ENCODE data around the gene CNGB1. TPM values are rescaled to one million over a fixed set of nuclear protein-coding genes. Genes with fewer than 3 reads are reported as not detected.
"Not testable (repeated sequence)": the region's sequence is repeated elsewhere in the genome, so short reads cannot be mapped to it uniquely, and the experiment has no call there.

CNGB1 gene
- polyA plus RNA-seq, 1 of the 3 experiments (the other 2 are of a cell fraction) = 0.05 TPM

DNA sequence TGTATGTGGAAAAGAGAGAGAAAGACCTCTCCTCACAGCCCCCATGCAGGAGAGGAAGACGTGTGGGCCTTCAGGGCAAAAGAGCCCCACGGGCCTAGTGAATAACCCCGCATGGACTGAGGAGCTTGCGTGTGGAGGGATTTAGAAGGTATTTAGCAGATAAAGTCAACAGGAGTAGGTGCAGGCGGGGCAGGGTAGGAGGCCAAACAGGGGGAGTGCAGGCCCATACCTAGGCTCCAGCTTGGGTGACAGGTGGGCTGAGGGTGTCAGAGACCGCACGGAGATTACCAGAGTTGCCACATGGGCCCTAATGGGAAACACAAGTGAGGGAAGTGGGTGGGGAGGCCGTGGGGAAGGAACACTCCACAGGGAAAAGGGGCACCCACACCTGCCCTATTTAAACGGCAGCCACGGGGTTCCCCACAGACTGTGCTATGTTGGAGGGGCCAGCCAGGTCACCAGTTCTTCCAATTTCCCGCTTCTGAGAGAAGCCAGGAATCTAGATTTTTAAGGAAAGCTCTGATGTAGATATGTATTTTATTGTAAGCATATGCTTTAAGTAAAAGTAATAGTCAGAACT lies 8.2 kb upstream of the CNGB1 start:
- TF ChIP-seq POLR2AphosphoS5 (IDR thresholded peaks at IDR 0.05; ENCODE audit: low read depth, low read length) (no peak), RFX5 (IDR thresholded peaks at IDR 0.05; ENCODE audit: low read length) (no peak)
- TF ChIP-seq, protein P1, sequence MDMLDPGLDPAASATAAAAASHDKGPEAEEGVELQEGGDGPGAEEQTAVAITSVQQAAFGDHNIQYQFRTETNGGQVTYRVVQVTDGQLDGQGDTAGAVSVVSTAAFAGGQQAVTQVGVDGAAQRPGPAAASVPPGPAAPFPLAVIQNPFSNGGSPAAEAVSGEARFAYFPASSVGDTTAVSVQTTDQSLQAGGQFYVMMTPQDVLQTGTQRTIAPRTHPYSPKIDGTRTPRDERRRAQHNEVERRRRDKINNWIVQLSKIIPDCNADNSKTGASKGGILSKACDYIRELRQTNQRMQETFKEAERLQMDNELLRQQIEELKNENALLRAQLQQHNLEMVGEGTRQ (IDR thresholded peaks at IDR 0.05; ENCODE audit: borderline replicate concordance, low read depth, low read length) = no peak
- H3K27me3 ChIP-seq (ENCODE audit: insufficient read depth) = no peaks in the 10 kb centered on the region; the same call in 1 of the 2 replicates
- CTCF ChIA-PET = interaction anchor here (0.6 to 1.8 kb wide), 6 partner anchors 9 to 201 kb away, joined by 3 to 5 read pairs (median 4); partner anchors contain the start of gene ZNF319

DNA sequence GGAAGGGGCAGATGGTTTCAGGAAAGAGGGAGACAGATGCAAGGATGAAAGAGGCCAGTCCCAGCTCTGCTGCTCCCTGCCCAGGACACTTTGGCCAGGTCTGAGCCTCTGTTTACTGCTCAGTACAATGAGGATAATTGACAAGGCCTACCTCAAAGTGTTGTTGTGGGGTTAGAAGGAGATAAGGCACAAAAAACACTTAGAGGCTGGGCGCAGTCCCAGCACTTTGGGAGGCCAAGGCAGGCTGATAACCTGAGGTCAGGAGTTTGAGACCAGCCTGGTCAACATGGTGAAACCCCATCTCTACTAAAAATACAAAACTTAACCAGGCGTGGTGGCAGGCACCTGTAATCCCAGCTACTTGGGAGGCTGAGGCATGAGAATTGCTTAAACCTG lies 7.1 kb upstream of the CNGB1 start:
- POLR2A ChIA-PET; H3K27me3 ChIP-seq (ENCODE audit: insufficient read depth); H3K9ac ChIP-seq; H2AFZ ChIP-seq (ENCODE audit: low read depth); H3K79me2 ChIP-seq (ENCODE audit: insufficient read depth); H3K4me3 ChIP-seq (ENCODE audit: low read depth in 2 of 2, low read length in 1 of 2); H3K9me2 ChIP-seq; H3K36me3 ChIP-seq (replicated peaks in 1 of 2; ENCODE audit: control insufficient read depth in 1 of 2, insufficient read depth in 2 of 2, low read length in 1 of 2); H3F3A ChIP-seq (replicated peaks; ENCODE audit: insufficient read depth); H4K20me1 ChIP-seq (ENCODE audit: insufficient read depth); H3K9me3 ChIP-seq; H3K27ac ChIP-seq (ENCODE audit: low read depth in 2 of 2, low read length in 1 of 2); H3K4me1 ChIP-seq (ENCODE audit: control insufficient read depth in 1 of 2, insufficient read depth in 2 of 2, low read depth in 1 of 2, low read length in 1 of 2); DNase-seq; H3K4me2 ChIP-seq: not testable (repeated sequence)
- WGBS (ENCODE audit: low lambda C conversion rate) = 86% methylated on average over 1 of the region's 2 CpGs
- CTCF ChIA-PET = interaction anchor here (0.8 to 1.4 kb wide), 4 partner anchors 78 to 143 kb away, joined by 3 to 8 read pairs (median 4); no protein-coding TSS in a partner anchor

More for the DNA sequence above, 8.2 kb upstream of the CNGB1 start:
- no peaks in the 10 kb centered on the region for H3K9me3 ChIP-seq
- no peaks in the 10 kb centered on the region for H3K4me1 ChIP-seq (ENCODE audit: control insufficient read depth in 1 of 2, insufficient read depth in 2 of 2, low read depth in 1 of 2, low read length in 1 of 2)
- no peak overlapping the region for H3K9ac ChIP-seq
- no peak overlapping the region for H3K4me3 ChIP-seq (ENCODE audit: low read depth in 2 of 2, low read length in 1 of 2)
- H3F3A ChIP-seq (replicated peaks; ENCODE audit: insufficient read depth) = no peaks in the 10 kb centered on the region
- H2AFZ ChIP-seq (ENCODE audit: low read depth) = no peak overlapping the region
- POLR2A ChIA-PET = no interaction called here
- no peaks in the 10 kb centered on the region for H4K20me1 ChIP-seq (ENCODE audit: insufficient read depth)
- H3K36me3 ChIP-seq (replicated peaks in 1 of 2; ENCODE audit: control insufficient read depth in 1 of 2, insufficient read depth in 2 of 2, low read length in 1 of 2) = no peaks in the 10 kb centered on the region
- DNase-seq = no peak
- no peaks in the 10 kb centered on the region for H3K9me2 ChIP-seq
- no peak overlapping the region for H3K27ac ChIP-seq (ENCODE audit: low read depth in 2 of 2, low read length in 1 of 2)
- H3K79me2 ChIP-seq (ENCODE audit: insufficient read depth) = no peaks in the 10 kb centered on the region
- 86% methylated on average over 11 of the region's 11 CpGs for WGBS (ENCODE audit: low lambda C conversion rate)
- H3K4me2 ChIP-seq = no peak overlapping the region

DNA sequence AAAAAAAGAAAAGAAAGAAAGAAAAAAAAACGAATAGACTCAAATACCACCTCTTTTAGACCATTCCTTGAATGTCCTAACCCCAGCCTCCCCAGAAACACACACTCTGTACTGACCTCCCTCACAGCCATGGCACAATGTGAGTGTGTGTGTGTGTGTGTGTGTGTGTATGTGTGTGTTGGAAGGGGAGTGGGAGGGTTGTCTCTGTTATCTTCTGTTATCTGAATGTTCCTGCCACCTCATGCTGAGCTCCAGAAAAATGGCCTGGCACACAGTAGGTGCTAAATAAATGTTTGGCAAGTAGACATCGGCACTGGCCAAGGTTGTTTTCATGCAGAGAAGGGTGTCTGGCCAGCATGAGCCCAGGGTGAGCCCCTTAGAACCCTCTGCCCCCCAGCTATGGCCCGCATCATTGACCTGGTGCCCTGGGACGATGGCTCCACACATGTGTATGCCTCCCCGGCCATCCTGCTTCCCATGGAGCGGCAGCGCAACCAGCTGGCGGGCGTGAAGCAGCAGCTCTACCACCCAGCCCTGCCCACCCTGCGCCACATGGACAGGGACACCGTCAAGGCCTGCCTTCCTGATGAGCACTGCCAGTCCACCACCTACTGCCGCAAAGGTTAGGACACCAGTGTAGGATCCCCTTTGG lies 6.6 kb upstream of the CNGB1 start:
- WGBS (ENCODE audit: low lambda C conversion rate) = 75% methylated on average over 7 of the region's 12 CpGs
- Histone ChIP-seq H3K9ac (no peak overlapping the region), H2AFZ (ENCODE audit: low read depth) (no peak overlapping the region), H3F3A (replicated peaks; ENCODE audit: insufficient read depth) (no peaks in the 10 kb centered on the region), H3K4me2 (no peak overlapping the region), H3K9me2 (no peaks in the 10 kb centered on the region), H3K36me3 (replicated peaks in 1 of 2; ENCODE audit: control insufficient read depth in 1 of 2, insufficient read depth in 2 of 2, low read length in 1 of 2) (no peaks in the 10 kb centered on the region), H3K4me3 (ENCODE audit: low read depth in 2 of 2, low read length in 1 of 2) (no peak overlapping the region), H3K4me1 (ENCODE audit: control insufficient read depth in 1 of 2, insufficient read depth in 2 of 2, low read depth in 1 of 2, low read length in 1 of 2) (no peaks in the 10 kb centered on the region), H3K9me3 (no peaks in the 10 kb centered on the region), H3K27me3 (ENCODE audit: insufficient read depth) (no peaks in the 10 kb centered on the region; the same call in 1 of the 2 replicates), H3K79me2 (ENCODE audit: insufficient read depth) (no peaks in the 10 kb centered on the region), H3K27ac (ENCODE audit: low read depth in 2 of 2, low read length in 1 of 2) (no peak overlapping the region), H4K20me1 (ENCODE audit: insufficient read depth) (no peaks in the 10 kb centered on the region)
- TF ChIP-seq, protein P2, sequence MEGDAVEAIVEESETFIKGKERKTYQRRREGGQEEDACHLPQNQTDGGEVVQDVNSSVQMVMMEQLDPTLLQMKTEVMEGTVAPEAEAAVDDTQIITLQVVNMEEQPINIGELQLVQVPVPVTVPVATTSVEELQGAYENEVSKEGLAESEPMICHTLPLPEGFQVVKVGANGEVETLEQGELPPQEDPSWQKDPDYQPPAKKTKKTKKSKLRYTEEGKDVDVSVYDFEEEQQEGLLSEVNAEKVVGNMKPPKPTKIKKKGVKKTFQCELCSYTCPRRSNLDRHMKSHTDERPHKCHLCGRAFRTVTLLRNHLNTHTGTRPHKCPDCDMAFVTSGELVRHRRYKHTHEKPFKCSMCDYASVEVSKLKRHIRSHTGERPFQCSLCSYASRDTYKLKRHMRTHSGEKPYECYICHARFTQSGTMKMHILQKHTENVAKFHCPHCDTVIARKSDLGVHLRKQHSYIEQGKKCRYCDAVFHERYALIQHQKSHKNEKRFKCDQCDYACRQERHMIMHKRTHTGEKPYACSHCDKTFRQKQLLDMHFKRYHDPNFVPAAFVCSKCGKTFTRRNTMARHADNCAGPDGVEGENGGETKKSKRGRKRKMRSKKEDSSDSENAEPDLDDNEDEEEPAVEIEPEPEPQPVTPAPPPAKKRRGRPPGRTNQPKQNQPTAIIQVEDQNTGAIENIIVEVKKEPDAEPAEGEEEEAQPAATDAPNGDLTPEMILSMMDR (IDR thresholded peaks at IDR 0.05) = peak; percentile 20; the same call in 1 of the 2 replicates
- TF ChIP-seq MEF2A (IDR thresholded peaks at IDR 0.05; ENCODE audit: borderline replicate concordance, low read depth) (no peak), CHD2 (IDR thresholded peaks at IDR 0.05; ENCODE audit: low read length, partially characterized antibody) (no peak), EZH2phosphoT487 (IDR thresholded peaks at IDR 0.05; ENCODE audit: borderline replicate concordance, low read depth) (no peak), NRF1 (IDR thresholded peaks at IDR 0.05; ENCODE audit: low read depth, low read length) (no peak), RAD21 (IDR thresholded peaks at IDR 0.05; ENCODE audit: low read length) (peak; percentile 52), RXRA (IDR thresholded peaks at IDR 0.05; ENCODE audit: borderline replicate concordance, low read depth) (no peak)
- TF ChIP-seq, protein P3, sequence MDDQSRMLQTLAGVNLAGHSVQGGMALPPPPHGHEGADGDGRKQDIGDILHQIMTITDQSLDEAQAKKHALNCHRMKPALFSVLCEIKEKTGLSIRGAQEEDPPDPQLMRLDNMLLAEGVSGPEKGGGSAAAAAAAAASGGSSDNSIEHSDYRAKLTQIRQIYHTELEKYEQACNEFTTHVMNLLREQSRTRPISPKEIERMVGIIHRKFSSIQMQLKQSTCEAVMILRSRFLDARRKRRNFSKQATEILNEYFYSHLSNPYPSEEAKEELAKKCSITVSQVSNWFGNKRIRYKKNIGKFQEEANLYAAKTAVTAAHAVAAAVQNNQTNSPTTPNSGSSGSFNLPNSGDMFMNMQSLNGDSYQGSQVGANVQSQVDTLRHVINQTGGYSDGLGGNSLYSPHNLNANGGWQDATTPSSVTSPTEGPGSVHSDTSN (IDR thresholded peaks at IDR 0.05) = no peak
- TF ChIP-seq, protein P4, sequence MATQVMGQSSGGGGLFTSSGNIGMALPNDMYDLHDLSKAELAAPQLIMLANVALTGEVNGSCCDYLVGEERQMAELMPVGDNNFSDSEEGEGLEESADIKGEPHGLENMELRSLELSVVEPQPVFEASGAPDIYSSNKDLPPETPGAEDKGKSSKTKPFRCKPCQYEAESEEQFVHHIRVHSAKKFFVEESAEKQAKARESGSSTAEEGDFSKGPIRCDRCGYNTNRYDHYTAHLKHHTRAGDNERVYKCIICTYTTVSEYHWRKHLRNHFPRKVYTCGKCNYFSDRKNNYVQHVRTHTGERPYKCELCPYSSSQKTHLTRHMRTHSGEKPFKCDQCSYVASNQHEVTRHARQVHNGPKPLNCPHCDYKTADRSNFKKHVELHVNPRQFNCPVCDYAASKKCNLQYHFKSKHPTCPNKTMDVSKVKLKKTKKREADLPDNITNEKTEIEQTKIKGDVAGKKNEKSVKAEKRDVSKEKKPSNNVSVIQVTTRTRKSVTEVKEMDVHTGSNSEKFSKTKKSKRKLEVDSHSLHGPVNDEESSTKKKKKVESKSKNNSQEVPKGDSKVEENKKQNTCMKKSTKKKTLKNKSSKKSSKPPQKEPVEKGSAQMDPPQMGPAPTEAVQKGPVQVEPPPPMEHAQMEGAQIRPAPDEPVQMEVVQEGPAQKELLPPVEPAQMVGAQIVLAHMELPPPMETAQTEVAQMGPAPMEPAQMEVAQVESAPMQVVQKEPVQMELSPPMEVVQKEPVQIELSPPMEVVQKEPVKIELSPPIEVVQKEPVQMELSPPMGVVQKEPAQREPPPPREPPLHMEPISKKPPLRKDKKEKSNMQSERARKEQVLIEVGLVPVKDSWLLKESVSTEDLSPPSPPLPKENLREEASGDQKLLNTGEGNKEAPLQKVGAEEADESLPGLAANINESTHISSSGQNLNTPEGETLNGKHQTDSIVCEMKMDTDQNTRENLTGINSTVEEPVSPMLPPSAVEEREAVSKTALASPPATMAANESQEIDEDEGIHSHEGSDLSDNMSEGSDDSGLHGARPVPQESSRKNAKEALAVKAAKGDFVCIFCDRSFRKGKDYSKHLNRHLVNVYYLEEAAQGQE (IDR thresholded peaks at IDR 0.05; ENCODE audit: low read depth, low read length) = no peak
- DNase-seq = peak; percentile 61
- CTCF ChIA-PET = interaction anchor here (0.8 to 2.1 kb wide), 6 partner anchors 23 to 401 kb away, joined by 3 to 8 read pairs (median 4); partner anchors contain the start of gene ZNF319
- POLR2A ChIA-PET = no interaction called here

All from SK-N-SH (cell line).